GM21390 (cell line): ENCODE data around the gene RAB8B.

ENCODE experiments used
- ATAC-seq: cut with Tn5 transposase; IDR thresholded peaks from one replicate; pipeline ENCODE4 v1.9.1; 2021; ENCODE audit not compliant: unreplicated experiment

Gene RAB8B

GRCh38 chr15:63260791-63261190 lies 71.4 kb downstream of the RAB8B start:
- no peak for ATAC-seq

DNA sequence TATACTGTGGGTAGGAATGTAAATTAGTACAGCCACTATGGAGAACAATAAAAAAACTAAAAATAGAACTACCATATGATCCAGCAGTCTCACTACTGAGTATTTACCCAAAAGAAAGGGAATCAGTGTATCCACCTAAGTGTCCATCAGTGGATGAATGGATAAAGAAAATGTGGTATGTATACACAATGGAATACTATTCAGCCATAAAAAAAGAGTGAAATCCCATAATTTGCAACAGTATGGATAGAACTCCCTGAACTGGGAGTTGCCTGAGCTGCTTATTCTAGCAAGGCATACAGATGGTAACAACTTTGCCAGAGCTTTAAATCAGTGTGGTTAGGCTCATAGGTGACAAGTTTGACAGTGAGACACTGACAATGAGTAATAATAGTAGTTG lies 71.9 kb downstream of the RAB8B start:
- no peak for ATAC-seq

DNA sequence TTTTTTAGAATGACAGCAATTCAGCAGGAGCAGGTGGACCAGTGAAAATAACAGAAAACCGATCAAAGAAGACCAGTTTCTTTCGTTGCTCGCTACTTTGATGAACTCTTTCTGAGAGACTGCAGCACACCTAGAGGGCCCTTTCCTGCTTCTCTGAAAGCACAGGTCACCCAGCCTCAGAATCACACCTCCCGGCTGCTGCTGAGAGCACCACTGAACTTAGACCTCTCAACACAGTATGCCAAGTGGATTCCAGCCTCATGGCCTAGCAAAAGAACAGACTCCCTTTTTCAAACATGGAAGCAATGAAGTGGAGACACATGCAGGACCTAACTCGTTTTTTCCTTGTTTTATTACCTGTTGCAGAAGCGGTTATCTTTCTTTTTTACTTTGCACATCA lies 74.1 kb downstream of the RAB8B start:
- ATAC-seq, result no peak

DNA sequence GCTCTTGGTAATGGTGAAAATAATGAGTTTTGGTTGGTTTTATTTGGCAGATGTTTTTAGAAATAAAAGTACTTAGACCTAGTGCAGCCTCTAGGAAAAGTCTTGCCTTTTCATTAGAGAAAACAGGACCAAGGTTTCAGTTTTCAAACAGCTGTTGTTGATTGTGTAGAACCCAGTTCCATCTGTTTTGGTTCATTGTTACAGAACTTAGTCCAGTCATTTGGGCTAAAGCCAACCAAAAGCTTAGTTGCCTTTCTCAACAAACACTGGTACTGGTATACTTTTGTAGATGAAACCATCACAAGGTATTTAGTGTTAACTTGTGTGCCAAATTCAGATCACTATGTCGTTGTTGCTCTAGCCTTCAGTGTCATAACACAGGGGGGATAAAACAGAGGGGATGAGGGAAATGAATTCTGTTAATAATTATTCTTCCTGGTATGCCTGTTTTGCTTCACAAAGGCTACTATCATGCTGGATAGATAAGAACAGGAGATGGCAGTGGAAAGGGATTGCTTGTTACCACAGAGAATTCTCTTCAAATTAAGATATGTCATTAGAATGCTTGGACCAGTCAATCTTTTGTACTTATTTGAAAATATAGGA lies 75.4 kb downstream of the RAB8B start:
- ATAC-seq, result no peak

DNA sequence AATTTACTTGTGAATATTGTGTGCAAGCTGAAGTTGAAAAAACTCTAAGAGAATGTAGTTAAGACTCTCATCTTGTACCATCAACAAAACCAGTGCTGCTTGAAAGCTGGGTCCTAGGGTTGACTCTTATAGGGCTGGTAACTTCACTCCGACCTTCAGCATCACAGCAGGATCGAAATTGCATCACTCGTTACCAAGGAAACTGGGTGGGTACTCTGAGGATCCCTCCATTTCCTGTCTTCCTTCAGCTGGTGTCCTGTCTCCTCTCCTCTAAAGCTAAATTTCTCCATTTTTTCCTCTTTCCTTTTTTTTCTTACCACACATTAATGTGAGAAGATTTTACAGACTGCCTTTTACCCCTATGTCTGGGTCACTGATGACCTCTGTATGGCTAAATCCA lies 85.0 kb downstream of the RAB8B start:
- no peak for ATAC-seq

GRCh38 chr15:63276342-63277037 lies 87.1 kb downstream of the RAB8B start:
- no peak for ATAC-seq

GRCh38 chr15:63277038-63277892 lies 87.9 kb downstream of the RAB8B start, which contains the start of gene APH1B:
Gene APH1B, plus strand, starts transcription at chr15:63277605. Its CDS starts 19 bp downstream, at chr15:63277624.
- ATAC-seq, result peak; percentile 71

GRCh38 chr15:63277893-63278456 lies 88.6 kb downstream of the RAB8B start:
- no peak for ATAC-seq

GRCh38 chr15:63283126-63283525 lies 93.7 kb downstream of the RAB8B start:
- ATAC-seq, result no peak

- no peak for ATAC-seq
Observed at GRCh38 chr15:63284335-63284734, 94.9 kb downstream of the RAB8B start.

GRCh38 chr15:63287109-63287508 lies 97.7 kb downstream of the RAB8B start:
- no peak for ATAC-seq

GRCh38 chr15:63288342-63288741 lies 98.9 kb downstream of the RAB8B start:
- no peak for ATAC-seq

DNA sequence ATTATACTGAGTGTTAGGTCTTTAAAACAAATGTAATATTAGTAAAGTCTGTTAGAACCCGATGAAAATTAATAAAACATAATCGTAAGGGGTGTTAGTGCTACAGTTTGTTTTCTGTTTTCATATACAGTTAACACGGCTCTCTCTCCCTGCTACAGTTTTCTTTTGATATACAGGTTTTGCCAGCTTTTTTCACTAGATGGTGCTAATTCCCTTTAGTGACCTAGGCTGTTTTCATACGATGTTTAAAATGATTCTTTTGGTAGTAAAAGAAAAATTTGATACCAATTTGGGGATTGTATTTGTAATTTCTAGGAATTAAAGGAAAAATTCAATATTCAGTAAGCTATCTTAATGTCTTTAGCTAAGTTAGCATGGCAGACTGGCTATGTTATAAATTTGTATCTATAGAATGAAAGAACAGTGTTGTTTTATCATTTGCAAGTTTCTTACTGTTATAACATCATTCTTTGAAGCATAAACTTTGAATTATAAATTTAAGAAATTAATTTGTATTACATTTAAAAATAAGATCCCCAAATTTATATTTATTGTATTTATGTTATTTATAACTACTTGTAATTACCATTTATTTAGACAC lies 99.5 kb downstream of the RAB8B start:
- ATAC-seq, result no peak

DNA sequence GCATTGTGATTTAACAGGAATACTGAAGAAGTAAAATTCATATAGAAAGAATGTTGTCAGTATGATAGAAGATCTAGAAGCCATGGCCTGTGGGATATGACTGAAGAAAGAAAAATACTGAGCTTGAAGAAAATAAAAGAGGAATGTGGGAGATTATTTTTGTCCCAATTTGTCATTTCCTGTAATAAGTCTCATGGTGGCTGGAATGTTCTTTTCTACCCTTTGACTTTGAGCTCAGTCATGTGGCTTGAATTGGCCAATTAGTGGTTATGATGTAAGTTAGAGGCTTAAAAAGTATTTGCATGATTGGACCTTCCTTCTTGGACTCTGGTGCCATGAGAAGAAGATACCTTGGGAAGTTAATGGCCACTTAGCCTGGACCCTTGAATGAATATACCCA lies 102.1 kb downstream of the RAB8B start:
- no peak for ATAC-seq

DNA sequence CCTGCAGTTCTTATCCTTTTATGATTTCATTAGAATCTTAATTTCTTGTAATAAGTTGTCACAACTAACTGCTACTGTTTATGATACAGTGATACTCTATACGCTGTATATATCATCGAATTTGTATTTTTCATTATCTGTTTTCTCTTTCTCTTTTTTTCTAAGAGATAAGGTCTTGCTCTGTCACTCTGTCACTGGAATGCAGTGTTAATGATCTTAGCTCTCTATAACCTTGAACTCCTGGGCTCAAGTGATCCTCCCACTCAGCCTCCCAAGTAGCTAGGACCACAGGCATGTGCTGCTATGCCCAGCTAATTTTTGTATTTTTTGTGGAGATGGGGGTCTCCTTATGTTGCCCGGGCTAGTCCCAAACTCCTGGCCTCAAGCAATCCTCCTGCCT lies 102.8 kb downstream of the RAB8B start:
- ATAC-seq, result no peak

GRCh38 chr15:63292771-63293170 lies 103.4 kb downstream of the RAB8B start:
- no peak for ATAC-seq

DNA sequence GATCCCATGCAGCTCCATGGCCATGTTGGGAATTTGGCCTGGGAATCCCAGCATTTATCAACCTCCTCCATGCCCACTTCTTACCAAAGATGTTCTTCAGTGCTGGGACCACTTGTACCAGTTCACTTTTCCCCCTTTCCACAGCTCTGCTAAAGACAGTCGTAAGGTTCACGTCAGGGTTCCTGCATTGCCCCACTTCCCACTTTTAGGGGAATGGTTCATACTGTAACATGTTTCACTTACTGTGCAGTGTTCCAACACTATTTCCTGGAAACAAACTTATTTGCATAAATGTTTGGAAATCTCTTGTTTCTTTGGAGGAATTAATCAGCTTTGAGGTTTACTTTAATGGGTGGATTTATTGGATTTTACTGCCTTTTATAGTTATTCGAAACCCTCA lies 105.0 kb downstream of the RAB8B start:
- ATAC-seq, result no peak

DNA sequence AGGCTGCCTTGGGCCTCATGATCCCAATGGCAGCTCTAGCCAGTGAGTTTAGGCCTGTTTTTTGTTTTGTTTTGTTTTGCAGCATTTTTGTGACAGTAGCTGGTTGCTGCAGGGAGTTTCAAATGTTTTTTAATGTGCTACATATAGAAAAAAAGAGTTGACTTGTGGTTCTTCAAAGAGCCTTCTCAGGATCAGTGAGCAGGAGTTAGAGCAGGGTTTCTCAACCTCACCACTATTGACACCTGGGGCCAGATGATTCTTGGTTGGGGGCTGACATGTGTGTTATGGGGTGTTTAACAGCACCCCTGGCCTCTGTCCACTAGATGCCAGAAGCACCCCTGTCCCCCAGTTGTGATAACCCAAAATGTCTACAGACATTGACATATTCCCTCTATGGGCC lies 105.9 kb downstream of the RAB8B start:
- no peak for ATAC-seq

DNA sequence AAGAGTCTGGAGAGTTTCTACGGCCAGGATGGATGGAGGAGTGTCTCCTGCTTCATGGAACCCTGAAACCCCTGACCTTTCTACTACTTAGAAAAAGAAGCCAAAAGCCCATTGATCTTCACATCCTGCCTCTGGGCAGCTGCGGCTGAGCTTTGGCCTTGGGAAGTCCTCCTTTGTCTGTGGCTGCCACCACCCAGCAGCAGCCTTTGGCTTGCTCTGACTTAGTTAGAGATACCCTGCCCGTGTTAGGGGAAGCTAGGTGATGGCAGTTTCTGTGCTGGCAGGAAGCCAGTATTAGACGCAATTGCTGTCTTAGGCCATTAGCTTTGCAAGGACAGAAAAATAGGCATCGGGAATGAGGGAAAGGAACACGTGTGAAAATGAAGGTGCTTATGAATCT lies 106.8 kb downstream of the RAB8B start:
- no peak for ATAC-seq

GRCh38 chr15:63299943-63300575 lies 110.7 kb downstream of the RAB8B start:
- no peak for ATAC-seq

DNA sequence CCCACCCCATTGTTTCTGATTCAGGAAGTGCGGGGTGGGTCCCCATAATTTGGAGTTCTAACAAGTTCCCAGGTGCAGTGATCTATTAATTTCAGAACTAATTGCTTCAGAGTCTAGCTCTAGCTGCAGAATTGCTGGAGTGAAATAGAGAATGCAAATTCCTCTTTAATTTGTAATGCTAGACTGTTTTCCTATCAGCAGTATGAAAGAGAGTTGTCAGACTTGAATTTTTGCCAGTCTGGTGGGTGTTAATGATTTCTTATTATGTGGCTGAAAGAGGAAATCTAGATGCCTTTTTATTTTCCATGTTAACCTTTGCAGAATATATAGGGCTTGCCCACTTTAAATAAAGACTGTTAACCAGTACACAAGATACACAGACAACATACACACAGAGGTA lies 111.7 kb downstream of the RAB8B start:
- no peak for ATAC-seq
